HG03575 (cell line): ENCODE data around the gene NCAM2.
"Not testable (repeated sequence)": the region's sequence is repeated elsewhere in the genome, so short reads cannot be mapped to it uniquely, and the experiment has no call there.

ENCODE experiments used
- ATAC-seq: cut with Tn5 transposase; IDR thresholded peaks from one replicate; pipeline ENCODE4 v1.9.1; 2021; ENCODE audit not compliant: unreplicated experiment, insufficient number of reproducible peaks, low FRiP score; ENCODE audit errors: extremely low read depth

NCAM2 gene

DNA sequence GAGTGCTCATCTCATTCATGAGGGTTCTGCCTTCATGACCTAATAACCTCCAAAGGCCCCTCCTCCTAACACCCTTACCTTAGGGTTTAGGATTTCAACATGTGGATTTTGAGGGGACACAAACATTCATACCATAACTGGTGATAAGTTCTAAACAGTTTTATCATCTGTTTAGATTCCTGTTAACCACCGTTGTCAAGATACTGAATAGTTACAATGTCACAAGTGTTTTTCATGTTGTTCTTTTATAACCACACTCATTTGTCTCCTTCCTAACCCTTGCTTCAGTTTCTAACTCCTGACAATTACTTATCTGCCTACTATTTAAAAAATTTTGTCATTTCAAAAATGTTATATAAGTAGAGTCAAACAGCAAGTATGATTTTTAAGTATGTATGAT lies 86.0 kb downstream of the NCAM2 start:
- no peak for ATAC-seq

DNA sequence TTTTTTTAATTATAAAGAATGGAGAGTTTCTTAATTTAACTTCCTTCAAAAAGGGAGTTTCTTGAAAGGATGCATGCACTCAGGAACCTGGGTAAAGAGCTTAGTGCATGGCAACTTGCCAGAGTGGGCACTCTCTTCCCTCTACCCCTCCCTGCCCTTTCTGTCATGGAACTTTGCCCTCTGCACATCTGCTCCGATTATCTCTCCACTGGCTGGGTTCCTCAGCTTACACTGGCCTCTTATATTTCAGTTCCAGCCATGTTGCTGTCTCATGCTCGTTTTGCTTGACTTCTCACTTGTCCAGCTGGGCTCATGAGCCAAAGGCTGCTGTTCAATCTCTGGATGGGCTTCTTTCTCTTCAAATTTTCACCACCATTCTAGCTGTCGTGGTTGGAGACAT lies 87.0 kb downstream of the NCAM2 start:
- no peak for ATAC-seq

DNA sequence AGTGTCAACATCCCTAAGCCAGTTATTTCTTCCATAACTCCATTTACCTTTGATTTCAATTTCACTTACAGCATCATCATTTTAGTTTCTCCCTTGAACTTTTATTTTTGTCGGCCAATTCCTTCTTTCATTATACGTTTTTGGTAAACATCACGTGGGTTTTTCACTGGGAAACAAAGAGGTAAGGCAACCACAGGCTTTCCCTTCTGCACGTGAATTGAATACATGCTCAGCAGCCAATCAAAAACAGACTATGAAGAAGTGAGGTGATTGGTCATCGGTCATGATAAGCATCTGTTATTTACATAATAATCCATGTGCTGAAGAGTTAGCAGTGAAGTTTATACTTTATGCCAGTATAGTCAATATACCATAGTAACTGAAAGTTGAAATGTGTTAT lies 98.7 kb downstream of the NCAM2 start:
- ATAC-seq: no peak

DNA sequence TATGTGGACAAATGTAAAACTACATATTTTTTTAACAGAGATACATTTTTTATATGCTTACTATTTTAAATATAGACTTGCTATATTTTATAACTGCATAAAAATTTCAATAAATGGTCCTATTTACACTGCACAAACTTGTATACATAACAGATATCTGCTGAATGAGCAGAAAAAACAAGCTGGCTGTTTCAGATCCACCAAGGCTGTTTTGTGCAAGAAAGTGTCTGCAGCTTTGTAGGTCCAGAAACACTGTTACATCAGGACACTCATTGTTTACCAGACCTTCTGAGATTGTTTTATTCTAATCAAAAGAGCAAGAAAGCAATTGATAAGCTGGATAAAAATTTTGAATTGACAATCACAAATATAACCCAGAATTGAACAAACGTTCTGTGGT lies 99.3 kb downstream of the NCAM2 start:
- no peak for ATAC-seq

DNA sequence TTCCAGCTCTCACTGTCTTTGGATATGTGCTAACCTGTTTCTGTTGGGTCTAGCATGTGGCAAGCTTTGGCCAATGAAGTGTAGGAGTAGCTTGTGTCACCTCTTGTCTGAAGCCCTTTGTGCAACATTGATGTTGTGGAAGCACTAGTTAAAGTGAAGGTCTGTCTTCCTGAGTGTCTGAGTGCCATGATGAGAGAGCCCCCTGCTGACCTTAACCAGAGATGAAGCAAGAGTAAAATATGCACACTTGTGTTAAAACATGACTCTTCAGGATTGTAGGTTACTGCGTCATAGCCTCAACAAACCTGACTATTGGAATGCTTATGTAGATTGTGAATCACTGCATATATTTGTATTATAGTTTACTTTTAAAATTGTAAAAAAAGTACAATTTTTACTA lies 103.7 kb downstream of the NCAM2 start:
- ATAC-seq: no peak

DNA sequence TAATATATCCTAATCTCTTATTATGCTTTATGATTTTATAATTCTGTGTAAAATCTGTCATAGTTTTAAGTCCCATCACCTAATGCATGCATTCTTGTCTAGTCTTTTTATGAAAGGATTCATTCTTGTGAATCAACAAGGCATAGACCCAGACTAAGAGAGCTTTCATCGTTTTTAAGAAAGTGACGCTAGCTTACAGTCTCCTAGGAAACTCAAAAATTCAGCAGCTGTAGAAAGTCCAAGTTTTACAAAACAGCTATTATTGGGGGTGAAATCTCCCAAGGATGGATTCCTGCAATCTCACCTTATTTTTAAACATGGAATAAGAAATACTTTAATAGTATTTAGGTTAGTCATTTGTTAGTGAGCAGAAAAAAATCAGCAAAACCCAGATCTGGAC lies 104.7 kb downstream of the NCAM2 start:
- ATAC-seq: no peak

DNA sequence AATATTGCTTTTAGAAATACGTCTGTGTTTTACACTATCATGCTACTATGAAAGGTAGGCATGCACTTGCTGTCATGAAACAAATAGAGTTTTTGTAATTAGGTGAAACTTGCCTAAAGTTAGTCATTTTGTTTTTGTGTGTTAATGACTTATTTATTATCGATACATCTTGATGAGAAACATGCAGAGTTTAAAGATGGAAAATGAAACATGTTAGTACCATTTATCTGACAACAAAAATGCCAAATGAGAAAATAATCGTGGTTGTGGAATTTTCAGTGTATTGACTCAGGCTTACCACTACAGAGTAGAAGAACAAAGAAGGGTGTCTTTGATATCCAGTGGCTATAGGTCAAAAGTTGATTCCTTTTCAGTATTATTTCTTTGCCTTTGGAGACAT lies 105.5 kb downstream of the NCAM2 start:
- ATAC-seq: no peak

DNA sequence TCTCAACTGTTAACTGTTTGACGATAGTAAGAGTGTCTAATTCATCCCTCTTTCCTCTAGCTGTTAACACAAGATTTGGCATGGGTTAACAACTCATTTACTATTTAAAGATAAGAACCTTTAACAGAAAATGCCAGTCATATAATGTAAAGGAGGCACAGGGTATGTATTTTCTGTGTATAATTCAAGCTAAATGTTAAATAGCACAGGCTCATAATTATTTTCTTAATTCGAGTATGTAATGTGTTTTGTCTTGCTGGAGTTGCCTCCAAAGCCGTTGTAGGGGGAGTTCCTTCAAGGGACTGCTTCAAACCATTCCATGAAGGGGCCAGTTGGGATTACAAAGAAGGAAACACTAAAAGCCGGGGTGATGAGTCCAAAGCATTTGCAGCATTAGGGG lies 111.5 kb downstream of the NCAM2 start:
- no peak for ATAC-seq

DNA sequence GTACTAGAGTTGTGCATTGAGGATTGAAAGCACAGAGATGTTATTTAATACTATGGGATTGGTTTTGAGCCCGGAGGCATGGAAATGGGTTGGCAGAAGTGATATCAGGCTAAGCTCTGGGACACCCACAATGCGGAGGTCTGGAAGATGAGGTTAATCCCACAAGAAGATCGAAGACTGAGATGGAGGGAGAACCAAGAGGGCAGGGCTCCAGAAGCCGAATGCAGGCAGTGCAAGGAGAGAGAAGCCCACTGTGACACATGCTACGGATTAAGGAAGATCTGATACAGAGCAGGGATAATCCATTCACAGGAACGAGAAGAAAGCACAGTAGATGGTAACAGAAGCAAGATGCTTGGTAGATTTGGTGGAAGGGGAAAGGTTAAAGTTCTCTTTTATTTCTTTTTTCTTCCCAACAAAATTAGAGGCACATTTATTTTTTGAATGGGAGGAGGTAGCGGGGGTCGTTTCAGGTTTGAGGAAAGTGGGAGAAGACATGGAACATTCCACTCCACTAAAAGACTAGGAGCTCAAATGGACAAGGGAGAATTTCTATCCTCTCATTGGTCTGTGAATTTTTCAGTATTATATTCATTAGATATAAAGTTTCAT lies 113.2 kb downstream of the NCAM2 start:
- no peak for ATAC-seq

DNA sequence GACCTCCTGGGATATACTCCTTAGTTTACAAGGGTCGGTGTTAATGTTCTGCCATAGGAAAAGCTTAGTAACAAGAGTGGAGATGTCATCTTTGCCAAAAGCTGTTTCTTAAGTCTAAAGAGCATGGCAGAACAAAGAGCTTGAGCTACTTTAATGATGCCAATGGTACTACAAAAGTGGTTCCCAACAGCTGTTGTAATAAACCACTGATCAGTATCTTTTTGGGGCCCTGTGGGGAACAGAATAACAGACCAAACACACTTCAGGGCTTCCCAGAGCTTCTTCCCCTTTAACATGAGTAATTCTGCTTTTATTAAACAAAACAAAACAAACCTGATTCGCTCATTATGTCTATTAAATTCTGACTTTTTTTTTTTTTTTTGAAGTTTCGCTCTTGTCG lies 116.3 kb downstream of the NCAM2 start:
- no peak for ATAC-seq

DNA sequence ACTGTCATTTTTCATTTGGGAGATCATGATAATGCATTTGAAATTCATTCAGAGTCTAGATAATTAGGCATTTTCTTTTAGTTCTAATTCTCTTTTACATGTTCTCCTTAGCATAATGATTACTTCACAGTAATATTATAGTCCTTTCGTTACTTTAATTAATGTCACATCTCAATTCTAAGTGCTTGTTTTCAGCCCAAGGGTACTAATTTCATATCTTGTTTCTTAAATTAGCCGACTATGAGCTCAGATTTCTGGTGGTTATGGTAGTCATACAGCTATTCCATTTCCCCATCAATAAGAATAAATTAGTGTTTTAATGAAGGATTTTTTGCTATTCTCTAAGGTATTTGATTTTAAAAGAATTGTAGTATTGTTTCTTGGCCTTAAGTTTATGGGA lies 120.9 kb downstream of the NCAM2 start:
- ATAC-seq: no peak

DNA sequence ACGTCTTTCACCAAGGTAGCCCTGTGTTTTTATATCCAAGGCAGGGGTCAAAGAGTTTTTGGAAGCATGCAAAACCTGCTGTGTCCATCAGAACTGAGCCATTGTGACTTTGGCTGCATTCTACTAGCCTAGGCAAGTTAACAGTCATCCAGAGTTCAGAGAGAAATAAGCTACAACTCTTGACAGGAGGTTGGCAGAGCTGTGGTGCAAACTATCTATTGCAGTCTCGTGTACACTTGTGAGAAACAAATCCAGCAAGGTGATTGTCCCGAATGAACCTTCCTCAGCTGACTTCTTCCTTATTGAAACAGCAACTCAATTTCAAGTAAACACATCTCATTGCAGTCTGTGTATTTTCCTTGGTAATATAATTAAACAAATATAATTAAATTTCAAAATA lies 124.5 kb downstream of the NCAM2 start:
- no peak for ATAC-seq

DNA sequence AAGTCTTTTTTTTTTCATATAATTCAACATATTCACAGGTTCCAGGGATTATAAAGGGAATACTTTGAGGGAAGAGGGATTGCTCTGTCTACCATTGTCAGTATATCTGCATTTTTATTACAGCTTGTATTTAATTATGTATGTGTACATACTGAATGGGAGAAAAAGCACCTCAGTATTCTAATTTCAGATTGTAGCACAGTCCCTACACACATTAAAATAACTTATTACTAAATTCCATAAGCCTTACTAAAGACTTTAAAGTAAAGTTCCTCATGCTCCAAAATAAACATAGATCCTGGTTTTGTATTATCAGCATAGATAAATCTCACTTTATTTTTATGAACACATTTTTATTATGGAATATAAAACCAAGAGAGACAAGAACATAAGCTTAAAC lies 134.2 kb downstream of the NCAM2 start:
- no peak for ATAC-seq

DNA sequence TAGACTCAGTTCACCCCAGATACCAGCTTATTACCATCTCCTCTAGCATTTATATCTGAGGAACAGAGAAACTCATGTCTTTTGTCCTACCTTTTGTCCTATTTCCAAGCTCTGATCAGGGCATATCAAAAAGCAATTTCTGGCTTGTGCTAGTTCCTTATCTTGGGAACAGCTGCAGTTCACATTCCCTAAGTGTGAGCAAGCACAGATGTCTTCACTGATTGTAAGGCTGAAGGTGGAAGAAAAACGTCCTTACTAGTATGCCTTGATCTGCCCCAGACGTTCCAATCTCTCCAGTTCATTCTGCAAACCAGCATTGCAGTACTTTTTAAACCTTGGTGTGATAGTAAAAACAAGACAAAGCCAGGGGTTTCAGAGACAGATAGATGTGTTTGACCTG lies 139.8 kb downstream of the NCAM2 start:
- ATAC-seq: no peak

DNA sequence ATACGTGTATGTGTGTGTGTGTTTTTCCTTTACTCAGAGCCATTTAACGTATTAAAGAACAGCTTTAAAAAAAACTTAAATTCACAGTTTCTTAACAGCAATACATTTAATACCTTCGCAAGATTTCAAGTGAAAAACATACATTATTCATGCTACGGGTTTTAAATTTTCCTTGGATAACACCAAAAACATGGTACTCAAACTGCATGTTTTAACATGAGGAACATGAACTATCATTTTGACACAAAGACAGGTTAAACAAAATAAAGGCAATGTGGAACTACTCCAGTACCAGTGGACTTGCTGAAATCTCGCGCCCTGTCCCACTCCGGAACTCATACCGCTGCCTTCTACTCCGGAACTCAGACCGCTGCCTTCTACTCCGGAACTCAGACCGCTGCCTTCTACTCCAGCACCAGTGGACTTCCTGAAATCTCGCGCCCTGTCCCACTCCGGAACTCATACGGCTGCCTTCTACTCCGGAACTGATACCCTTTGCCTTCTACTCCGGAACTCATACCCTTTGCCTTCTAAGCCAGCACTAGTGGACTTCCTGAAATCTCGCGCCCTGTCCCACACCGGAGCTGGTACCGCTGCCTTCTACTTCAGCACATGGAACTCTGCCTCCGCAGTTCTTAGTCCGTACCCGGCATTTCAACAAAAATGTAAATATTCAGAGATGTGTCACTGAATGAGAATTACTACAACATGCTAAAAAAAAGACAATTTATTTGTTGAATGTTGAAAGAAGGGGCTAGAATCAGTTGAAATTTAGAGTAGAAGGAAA lies 148.6 kb downstream of the NCAM2 start:
- ATAC-seq: no peak

DNA sequence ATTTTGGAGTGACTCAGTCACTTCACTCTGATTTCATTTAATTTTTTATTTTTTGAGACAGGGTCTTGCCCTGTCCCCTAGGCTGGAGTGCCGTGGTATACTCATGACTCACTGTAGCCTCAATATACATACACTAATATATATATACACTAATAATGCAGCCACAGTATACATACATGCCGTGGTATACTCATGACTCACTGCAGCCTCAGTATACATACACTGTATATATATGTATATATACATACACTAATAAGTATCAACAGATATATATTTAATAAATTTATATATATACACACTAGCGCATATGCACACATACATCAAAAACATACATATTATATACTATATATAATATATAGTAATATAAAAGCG lies 149.2 kb downstream of the NCAM2 start:
- ATAC-seq: no peak

DNA sequence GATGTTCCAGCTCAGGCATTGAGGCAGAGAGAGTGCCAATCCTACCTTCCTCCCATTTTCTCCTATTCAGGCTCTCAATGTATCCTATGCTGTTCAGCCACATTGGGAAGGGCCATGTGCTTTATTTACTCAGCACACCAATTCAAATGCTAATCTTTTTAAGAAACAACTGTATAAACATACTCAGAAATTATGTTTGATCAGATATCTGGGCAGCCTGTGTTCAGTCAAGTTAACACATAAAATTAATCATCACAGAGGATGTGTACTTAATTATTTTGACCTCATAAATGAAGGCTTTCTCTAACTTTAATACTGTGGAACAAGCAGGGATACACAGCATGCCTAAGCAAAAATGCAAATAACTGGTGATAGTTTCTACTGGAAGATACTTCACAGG lies 149.8 kb downstream of the NCAM2 start:
- no peak for ATAC-seq

DNA sequence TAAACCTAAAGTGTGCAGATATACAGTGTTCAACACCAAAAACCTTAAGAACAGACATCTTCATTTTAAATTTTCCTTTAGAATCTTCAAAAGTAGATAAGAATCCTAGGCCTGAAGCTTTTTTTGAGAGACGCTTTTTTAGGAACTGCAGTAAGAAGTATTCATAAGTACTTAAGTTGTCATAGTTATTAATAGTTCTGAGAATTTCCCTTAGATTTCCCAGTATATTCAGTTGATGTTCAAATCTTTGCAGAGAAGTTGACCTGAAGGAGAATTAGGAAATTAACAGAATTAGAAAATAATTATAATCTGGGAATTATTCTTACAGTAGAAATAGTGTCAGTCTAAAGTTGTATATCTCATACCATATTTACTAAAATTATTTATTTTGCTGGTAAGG lies 150.3 kb downstream of the NCAM2 start:
- ATAC-seq: no peak

DNA sequence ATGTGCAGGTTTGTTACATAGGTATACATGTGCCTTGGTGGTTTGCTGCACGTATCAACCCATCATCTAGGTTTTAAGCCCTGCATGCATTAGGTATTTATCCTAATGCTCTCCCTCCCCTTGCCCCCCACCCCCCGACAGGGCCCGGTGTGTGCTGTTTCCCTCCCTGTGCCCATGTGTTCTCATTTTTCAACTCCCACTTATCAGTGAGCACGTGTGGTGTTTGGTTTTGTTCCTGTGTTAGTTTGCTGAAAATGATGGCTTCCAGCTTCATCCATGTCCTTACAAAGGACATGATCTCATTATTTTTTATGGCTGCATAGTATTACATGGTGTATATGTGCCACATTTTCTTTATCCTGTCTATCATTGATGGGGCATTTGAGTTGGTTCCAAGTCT lies 151.2 kb downstream of the NCAM2 start:
- not testable (repeated sequence) for ATAC-seq

DNA sequence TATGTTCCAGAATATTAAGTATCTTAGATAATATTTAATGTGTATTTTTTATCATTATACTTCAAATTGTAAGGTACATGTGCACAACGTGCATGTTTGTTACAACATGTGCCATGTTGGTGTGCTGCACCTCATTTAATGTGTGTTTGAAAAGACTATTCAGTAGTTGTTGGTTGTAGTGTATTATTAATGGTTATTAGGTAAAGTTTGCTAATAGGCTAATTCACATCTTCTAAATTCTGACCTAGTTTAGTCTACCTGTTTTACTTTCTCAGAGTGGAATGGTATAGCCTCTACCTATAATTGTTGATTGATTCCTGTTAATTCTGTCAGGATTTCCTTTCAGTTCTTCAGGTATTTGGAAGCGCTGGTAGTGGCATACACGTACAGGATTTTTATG lies 153.0 kb downstream of the NCAM2 start:
- no peak for ATAC-seq

DNA sequence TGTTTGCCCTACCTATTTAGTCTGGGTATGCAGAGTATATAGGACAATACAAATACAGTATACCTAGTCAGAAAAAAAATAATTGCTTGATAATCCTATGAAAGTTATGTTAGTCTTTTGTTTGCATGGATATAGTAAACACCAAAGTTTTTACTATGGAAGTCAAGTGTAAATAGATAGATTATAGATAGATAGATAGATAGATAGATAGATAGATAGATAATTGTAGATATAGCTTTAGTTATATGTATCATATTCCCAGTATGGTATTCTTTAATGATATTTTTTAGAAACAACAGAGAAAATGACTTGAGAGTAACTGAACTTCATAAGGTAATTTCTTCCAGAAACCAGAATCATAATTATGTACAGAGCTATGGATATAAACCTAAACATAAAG lies 158.2 kb downstream of the NCAM2 start:
- no peak for ATAC-seq
